GM12864 (cell line): ENCODE data around the gene MRPL14.
"Not testable (repeated sequence)": the region's sequence is repeated elsewhere in the genome, so short reads cannot be mapped to it uniquely, and the experiment has no call there.

Source experiments
- DNase-seq: peaks from one replicate; pipeline ENCODE4 v3.0.0-alpha.2; 2011; ENCODE audit warnings: low read depth
- H3K4me3 ChIP-seq: 2 replicates; pipeline ENCODE4 v1.5.1; 2011; ENCODE audit warnings: mild to moderate bottlenecking, low read depth, low read length, control low read depth
- TF ChIP-seq, protein P1 (sequence below): IDR thresholded peaks from 2 replicates; pipeline ENCODE4 v1.5.1; 2011; ENCODE audit warnings: low read depth, mild to moderate bottlenecking, moderate library complexity, low read length, control low read depth, inconsistent platforms; ENCODE audit errors: missing control alignments

Gene MRPL14

DNA sequence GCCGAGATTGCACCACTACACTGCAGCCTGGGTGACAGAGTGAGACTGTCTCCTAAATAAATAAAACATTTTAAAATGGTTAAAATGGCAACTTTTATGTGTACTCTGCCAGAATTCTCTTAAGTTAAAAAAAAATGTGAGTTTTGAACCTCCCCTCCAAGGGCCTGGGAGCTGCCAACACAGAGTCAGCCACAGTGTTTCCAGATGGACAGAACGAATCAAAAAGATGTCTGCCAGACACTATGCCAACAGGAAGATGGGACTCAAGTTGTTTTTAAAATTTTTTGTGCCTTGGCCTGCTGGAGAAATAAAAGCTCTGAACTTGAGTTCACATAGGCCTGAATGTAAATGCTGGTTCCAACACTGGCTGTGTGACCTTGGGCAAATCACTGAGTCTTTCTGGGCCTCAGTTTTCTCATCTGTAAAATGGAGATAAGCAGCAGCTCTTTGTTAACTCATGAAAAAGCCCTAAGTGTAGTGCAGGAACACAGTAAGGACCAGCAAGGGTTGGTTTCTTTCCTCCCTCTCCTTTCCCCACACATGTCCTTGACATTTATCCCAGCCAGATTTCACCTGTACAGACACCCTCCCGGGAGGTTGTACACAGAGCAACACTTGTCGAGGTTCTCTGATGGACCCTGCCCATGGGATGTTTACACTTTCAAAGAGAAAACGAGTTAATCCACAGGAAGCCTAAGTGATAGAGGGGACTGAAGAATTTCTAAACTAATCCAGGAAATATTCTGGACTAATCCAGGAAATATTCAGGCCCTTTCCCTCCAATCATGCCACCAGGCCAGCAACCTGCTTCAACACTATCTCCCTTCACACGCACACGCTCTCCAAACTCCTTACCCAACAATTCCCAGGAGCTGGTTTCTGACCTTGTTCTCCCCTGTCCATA is 35.0 kb downstream of the MRPL14 start:
- no peak for DNase-seq
- H3K4me3 ChIP-seq, result no peak overlapping the region
- TF ChIP-seq, protein P1, sequence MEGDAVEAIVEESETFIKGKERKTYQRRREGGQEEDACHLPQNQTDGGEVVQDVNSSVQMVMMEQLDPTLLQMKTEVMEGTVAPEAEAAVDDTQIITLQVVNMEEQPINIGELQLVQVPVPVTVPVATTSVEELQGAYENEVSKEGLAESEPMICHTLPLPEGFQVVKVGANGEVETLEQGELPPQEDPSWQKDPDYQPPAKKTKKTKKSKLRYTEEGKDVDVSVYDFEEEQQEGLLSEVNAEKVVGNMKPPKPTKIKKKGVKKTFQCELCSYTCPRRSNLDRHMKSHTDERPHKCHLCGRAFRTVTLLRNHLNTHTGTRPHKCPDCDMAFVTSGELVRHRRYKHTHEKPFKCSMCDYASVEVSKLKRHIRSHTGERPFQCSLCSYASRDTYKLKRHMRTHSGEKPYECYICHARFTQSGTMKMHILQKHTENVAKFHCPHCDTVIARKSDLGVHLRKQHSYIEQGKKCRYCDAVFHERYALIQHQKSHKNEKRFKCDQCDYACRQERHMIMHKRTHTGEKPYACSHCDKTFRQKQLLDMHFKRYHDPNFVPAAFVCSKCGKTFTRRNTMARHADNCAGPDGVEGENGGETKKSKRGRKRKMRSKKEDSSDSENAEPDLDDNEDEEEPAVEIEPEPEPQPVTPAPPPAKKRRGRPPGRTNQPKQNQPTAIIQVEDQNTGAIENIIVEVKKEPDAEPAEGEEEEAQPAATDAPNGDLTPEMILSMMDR, result no peak

DNA sequence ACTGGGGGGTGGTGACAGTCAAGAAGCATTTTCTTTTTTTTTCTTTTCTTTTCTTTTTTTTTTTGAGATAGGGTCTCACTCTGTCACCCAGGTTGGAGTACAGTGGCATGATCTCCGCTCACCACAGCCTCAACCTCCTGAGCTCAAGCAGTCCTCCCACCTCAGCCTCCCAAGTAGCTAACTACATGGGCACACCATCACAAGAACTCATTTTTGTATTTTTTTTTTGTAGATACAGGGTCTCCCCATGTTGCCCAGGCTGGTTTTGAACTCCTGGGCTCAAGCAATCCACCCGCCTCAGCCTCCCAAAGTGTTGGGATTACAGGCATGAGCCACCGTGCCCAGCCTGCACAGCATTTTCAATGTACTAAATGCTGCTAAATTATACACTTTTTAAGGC is 35.9 kb downstream of the MRPL14 start:
- H3K4me3 ChIP-seq, DNase-seq: not testable (repeated sequence)

DNA sequence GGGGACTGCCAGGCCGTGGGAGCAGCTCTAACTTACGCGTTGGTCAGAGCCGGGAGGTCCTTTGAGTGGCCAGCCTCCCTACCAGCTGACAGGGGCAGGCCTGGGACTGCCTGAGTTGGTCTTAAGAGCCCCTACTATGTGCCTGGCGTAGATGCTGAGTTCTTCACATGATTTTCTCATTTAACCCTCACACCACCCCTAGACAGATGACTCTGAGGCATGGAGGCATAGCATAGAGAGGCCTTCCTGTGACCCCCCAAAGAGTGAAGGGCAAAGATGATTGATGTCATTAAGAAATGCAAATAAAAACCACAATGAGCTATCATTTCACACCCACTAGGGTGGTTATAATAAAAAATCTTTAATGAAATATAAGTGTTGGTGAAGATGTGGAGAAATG is 36.8 kb downstream of the MRPL14 start:
- H3K4me3 ChIP-seq, result no peak overlapping the region
- no peak for DNase-seq
- TF ChIP-seq, protein P1, result no peak

DNA sequence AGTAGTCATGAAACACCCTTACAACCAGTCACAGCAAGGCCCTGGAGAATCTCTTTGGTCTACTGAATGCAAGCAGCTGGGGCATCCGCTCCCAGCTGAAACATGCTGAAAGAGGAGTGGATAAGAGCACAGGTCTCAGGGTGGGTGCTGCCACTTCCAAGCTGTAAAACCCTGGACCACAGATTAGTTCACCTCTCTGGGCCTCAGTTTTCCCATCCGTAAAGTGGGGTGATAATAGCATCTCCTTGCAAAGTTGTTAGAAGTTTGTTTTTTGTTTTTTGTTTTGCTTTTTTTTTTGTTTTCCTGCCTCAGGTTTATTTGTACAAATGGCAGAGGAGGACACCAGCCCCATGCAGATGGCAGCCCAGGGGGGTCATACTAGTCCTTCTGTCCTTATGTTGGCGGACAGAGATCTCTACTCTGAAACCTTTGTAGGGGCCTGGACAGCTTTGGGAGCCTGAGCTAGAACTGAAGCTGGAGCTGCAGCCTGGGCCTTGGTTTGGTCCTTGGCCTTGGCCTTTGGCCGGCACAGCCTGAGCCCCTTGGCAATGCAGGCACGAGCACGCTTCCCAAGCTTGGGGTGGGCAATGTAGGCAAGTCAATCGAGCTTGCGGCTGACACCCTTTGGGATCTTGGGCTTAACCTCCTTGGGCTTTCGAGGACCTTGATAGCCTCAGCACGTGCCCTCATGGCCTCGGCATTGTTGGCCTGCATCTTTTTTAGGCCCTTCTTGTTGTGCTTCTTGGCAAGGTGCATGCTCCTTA is 38.2 kb downstream of the MRPL14 start:
- TF ChIP-seq, protein P1, result no peak
- no peak overlapping the region for H3K4me3 ChIP-seq
- DNase-seq, result no peak

DNA sequence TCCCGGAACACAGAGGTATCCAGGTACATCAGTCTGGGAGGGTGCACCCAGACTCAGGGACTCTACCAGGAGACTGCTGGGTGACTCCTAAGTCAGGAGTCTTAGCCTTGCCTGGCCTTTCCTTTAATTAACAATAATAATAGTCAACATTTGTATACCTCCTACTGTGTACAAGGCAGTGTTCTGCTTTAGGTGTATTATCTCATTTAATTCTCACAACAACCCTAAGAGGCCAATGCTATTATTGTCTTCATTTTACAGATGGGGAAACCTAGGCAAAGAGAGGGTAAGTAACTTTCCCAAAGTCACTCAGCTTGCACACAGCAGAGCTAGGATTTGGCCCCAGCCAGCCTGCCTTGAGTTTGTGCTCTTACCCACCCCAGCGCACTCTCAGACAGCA is 39.6 kb downstream of the MRPL14 start:
- no peak for DNase-seq
- H3K4me3 ChIP-seq, result no peak overlapping the region
- TF ChIP-seq, protein P1, result no peak

DNA sequence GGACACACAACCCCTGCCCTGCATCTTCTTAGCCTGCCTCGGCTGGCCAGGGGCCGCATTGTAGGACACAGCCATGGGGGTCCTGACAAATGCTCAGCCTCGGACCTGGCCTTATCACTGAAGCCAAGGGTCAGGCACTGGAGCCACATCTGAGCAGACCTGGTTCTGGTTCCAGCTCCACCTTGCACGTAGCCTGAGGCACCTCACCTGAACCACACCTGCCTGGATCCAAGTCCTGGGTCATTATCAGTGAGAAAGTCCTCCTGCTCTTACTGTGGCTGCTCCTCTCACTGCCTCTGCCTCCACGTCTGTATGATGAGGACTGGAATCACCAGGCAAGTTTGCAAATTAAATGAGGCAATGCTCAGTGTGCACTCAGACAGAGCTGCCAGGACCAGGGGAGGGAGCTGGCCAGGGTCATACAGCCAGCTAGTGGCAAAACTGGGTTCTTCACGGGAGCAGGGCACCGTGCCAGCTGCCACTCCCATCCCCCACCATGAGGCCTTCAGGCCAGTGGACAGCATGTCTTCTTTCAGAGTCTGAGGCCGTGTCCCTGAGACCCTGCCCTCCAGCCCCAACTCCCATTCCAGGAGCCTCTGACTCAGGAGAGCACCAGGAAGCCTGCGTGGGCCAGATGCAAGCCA is 40.2 kb downstream of the MRPL14 start:
- H3K4me3 ChIP-seq, result no peak overlapping the region
- no peak for DNase-seq
- TF ChIP-seq, protein P1, result no peak

DNA sequence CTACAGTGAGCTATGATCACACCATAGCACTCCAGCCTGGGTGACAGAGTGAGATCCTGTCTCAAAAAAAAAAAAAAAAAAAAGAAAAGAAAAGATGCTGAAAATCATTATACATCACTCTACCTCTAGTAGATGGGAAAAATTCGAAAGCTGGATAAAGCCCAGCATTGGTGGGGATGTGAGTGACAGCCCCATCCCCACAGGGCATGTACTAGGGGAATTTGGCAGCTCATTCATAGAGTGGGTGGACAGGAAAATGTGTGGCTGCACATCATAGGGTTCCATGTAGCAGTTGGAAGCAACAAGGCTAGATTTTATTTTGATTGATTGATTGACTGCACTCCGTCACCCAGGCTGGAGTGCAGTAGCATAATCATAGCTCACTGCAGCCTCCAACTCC is 42.0 kb downstream of the MRPL14 start:
- no peak overlapping the region for H3K4me3 ChIP-seq
- TF ChIP-seq, protein P1, result no peak
- DNase-seq, result no peak
